Chondrocyte (in vitro differentiated cells): ENCODE data around the gene TNIK. TPM values are rescaled to one million over a fixed set of nuclear protein-coding genes. Genes with fewer than 3 reads are reported as not detected.

Experiments used
- DNase-seq: peaks from one replicate; pipeline ENCODE4 v3.0.0; 2021; ENCODE audit warnings: mixed read lengths, low spot score
- H3K27ac Mint-ChIP-seq: one replicate; pipeline ENCODE4 v1.8.0; 2021; ENCODE audit warnings: mild to moderate bottlenecking, moderate library complexity, mixed read lengths; ENCODE audit not compliant: unreplicated experiment
- H3K27me3 Mint-ChIP-seq: 2 replicates; pipeline ENCODE4 v1.8.0; 2021; ENCODE audit warnings: low read depth, mixed read lengths
- H3K36me3 Mint-ChIP-seq: 2 replicates; pipeline ENCODE4 v1.8.0; 2021; ENCODE audit warnings: low read depth, mixed read lengths
- H3K4me1 Mint-ChIP-seq: 2 replicates; pipeline ENCODE4 v1.8.0; 2021; ENCODE audit warnings: low read depth, mild to moderate bottlenecking, mixed read lengths
- H3K4me3 Mint-ChIP-seq: one replicate; pipeline ENCODE4 v1.8.0; 2021; ENCODE audit warnings: mild to moderate bottlenecking, moderate library complexity, mixed read lengths; ENCODE audit not compliant: unreplicated experiment
- H3K9me3 Mint-ChIP-seq: 2 replicates; pipeline ENCODE4 v1.8.0; 2021; ENCODE audit warnings: low read depth, mixed read lengths
- CTCF ChIP-seq: fragments of 200-600 bp; sonication (generic); IDR thresholded peaks from 2 replicates; pipeline ENCODE4 v1.5.0; 2021; ENCODE audit warnings: antibody characterized with exemption, mild to moderate bottlenecking, moderate library complexity
- total RNA-seq: library from RNA; stranded (reverse); gene quantifications from 3 replicates; pipeline ENCODE4 v1.2.1, GENCODE V29; 2021

Gene TNIK
- total RNA-seq, 1 donor from 2014 or later, result 17.5 TPM

GRCh38 chr3:171159024-171159821 lies 301.0 kb downstream of the TNIK start:
- Mint-ChIP-seq H3K4me1 (peaks cover 13% of the 10 kb centered on the region), H3K27ac (no peak overlapping the region), H3K27me3 (no peaks in the 10 kb centered on the region), H3K4me3 (no peak overlapping the region), H3K9me3 (peaks cover 6% of the 10 kb centered on the region), H3K36me3 (peaks cover 34% of the 10 kb centered on the region)
- DNase-seq, result no peak
- no peak for TF ChIP-seq CTCF

GRCh38 chr3:171157980-171158379 lies 302.2 kb downstream of the TNIK start:
- DNase-seq, result no peak
- Mint-ChIP-seq H3K9me3 (peaks cover 3% of the 10 kb centered on the region), H3K4me1 (peaks cover 7% of the 10 kb centered on the region), H3K27ac (no peak overlapping the region), H3K36me3 (peaks cover 37% of the 10 kb centered on the region), H3K4me3 (no peak overlapping the region), H3K27me3 (no peaks in the 10 kb centered on the region)
- no peak for TF ChIP-seq CTCF

- Mint-ChIP-seq H3K9me3 (no peaks in the 10 kb centered on the region), H3K27me3 (no peaks in the 10 kb centered on the region), H3K36me3 (peaks cover 35% of the 10 kb centered on the region), H3K4me3 (no peak overlapping the region), H3K4me1 (peaks cover 7% of the 10 kb centered on the region), H3K27ac (no peak overlapping the region)
- no peak for TF ChIP-seq CTCF
- DNase-seq, result no peak
Measured at GRCh38 chr3:171157286-171157685, 302.9 kb downstream of the TNIK start.

GRCh38 chr3:171156401-171157010 lies 303.7 kb downstream of the TNIK start:
- peaks cover 7% of the 10 kb centered on the region for H3K4me1 Mint-ChIP-seq
- peaks cover 35% of the 10 kb centered on the region for H3K36me3 Mint-ChIP-seq
- no peaks in the 10 kb centered on the region for H3K27me3 Mint-ChIP-seq
- H3K4me3 Mint-ChIP-seq, result no peak overlapping the region
- no peak for TF ChIP-seq CTCF
- no peaks in the 10 kb centered on the region for H3K9me3 Mint-ChIP-seq
- DNase-seq, result no peak
- no peak overlapping the region for H3K27ac Mint-ChIP-seq

GRCh38 chr3:171155122-171155700 lies 305.0 kb downstream of the TNIK start:
- H3K36me3 Mint-ChIP-seq, result peaks cover 29% of the 10 kb centered on the region
- TF ChIP-seq CTCF, result no peak

More at GRCh38 chr3:171155122-171155700, 305.0 kb downstream of the TNIK start:
- Mint-ChIP-seq H3K4me1 (peaks cover 11% of the 10 kb centered on the region), H3K27ac (no peak overlapping the region), H3K4me3 (no peak overlapping the region), H3K9me3 (no peaks in the 10 kb centered on the region), H3K27me3 (no peaks in the 10 kb centered on the region)
- DNase-seq, result no peak
